ENCODE results near the gene EHD1.

EHD1 gene

GRCh38 chr11:64826578-64827450 lies 51.6 kb downstream of the EHD1 start:
- Histone ChIP-seq H3K4me2 (ENCODE audit: low read depth, low read length) (no peak overlapping the region), H4K20me1 (ENCODE audit: insufficient read depth, low read length) (no peaks in the 10 kb centered on the region), H2AFZ (ENCODE audit: low read length) (no peak overlapping the region), H3K4me3 (ENCODE audit: low read length) (no peak overlapping the region), H3K79me2 (ENCODE audit: low read length) (no peaks in the 10 kb centered on the region), H3F3A (ENCODE audit: insufficient read depth, low read length) (no peaks in the 10 kb centered on the region), H3K9me2 (replicated peaks; ENCODE audit: insufficient read depth, low read length) (no peaks in the 10 kb centered on the region), H3K9ac (ENCODE audit: low read length) (no peak overlapping the region), H3K36me3 (replicated peaks; ENCODE audit: insufficient read depth, low read length) (no peaks in the 10 kb centered on the region), H3K27ac (ENCODE audit: low read length) (no peak overlapping the region), H3K4me1 (ENCODE audit: low read length) (no peaks in the 10 kb centered on the region), H3K27me3 (replicated peaks; ENCODE audit: insufficient read depth, low read length) (no peaks in the 10 kb centered on the region), H3K9me3 (replicated peaks; ENCODE audit: insufficient read depth, low read length) (no peaks in the 10 kb centered on the region)
- no peak for DNase-seq
- no peak for TF ChIP-seq CTCF (IDR thresholded peaks at IDR 0.05; ENCODE audit: low read length)
- TF ChIP-seq EZH2 (optimal IDR thresholded peaks at IDR 0.05; ENCODE audit: low read depth, low read length) = no peak
- TF ChIP-seq EZH2phosphoT487 (IDR thresholded peaks at IDR 0.05; ENCODE audit: low read length) = no peak

GRCh38 chr11:64826062-64826461 lies 52.4 kb downstream of the EHD1 start:
- no peak overlapping the region for H2AFZ ChIP-seq (ENCODE audit: low read length)
- H3K9ac ChIP-seq (ENCODE audit: low read length) = no peak overlapping the region
- DNase-seq = no peak
- no peak overlapping the region for H3K27ac ChIP-seq (ENCODE audit: low read length)
- H3K9me3 ChIP-seq (replicated peaks; ENCODE audit: insufficient read depth, low read length) = no peaks in the 10 kb centered on the region
- TF ChIP-seq EZH2phosphoT487 (IDR thresholded peaks at IDR 0.05; ENCODE audit: low read length) (no peak), CTCF (IDR thresholded peaks at IDR 0.05; ENCODE audit: low read length) (no peak), EZH2 (optimal IDR thresholded peaks at IDR 0.05; ENCODE audit: low read depth, low read length) (no peak)
- H3K27me3 ChIP-seq (replicated peaks; ENCODE audit: insufficient read depth, low read length) = no peaks in the 10 kb centered on the region
- no peaks in the 10 kb centered on the region for H3K36me3 ChIP-seq (replicated peaks; ENCODE audit: insufficient read depth, low read length)
- no peak overlapping the region for H3K4me3 ChIP-seq (ENCODE audit: low read length)
- no peaks in the 10 kb centered on the region for H4K20me1 ChIP-seq (ENCODE audit: insufficient read depth, low read length)
- H3K79me2 ChIP-seq (ENCODE audit: low read length) = no peaks in the 10 kb centered on the region
- H3K4me1 ChIP-seq (ENCODE audit: low read length) = no peaks in the 10 kb centered on the region
- H3F3A ChIP-seq (ENCODE audit: insufficient read depth, low read length) = no peaks in the 10 kb centered on the region
- H3K4me2 ChIP-seq (ENCODE audit: low read depth, low read length) = no peak overlapping the region
- H3K9me2 ChIP-seq (replicated peaks; ENCODE audit: insufficient read depth, low read length) = no peaks in the 10 kb centered on the region

- no peaks in the 10 kb centered on the region for H4K20me1 ChIP-seq (ENCODE audit: insufficient read depth, low read length)
- no peak for DNase-seq
- no peak overlapping the region for H2AFZ ChIP-seq (ENCODE audit: low read length)
- no peaks in the 10 kb centered on the region for H3K36me3 ChIP-seq (replicated peaks; ENCODE audit: insufficient read depth, low read length)
- H3K9ac ChIP-seq (ENCODE audit: low read length) = no peak overlapping the region
- no peaks in the 10 kb centered on the region for H3K9me2 ChIP-seq (replicated peaks; ENCODE audit: insufficient read depth, low read length)
- H3K9me3 ChIP-seq (replicated peaks; ENCODE audit: insufficient read depth, low read length) = no peaks in the 10 kb centered on the region
- no peak overlapping the region for H3K4me3 ChIP-seq (ENCODE audit: low read length)
- no peaks in the 10 kb centered on the region for H3F3A ChIP-seq (ENCODE audit: insufficient read depth, low read length)
- no peak for TF ChIP-seq EZH2phosphoT487 (IDR thresholded peaks at IDR 0.05; ENCODE audit: low read length)
- no peak for TF ChIP-seq EZH2 (optimal IDR thresholded peaks at IDR 0.05; ENCODE audit: low read depth, low read length)
- no peak for TF ChIP-seq CTCF (IDR thresholded peaks at IDR 0.05; ENCODE audit: low read length)
- no peaks in the 10 kb centered on the region for H3K79me2 ChIP-seq (ENCODE audit: low read length)
- H3K27me3 ChIP-seq (replicated peaks; ENCODE audit: insufficient read depth, low read length) = no peaks in the 10 kb centered on the region
- no peaks in the 10 kb centered on the region for H3K4me1 ChIP-seq (ENCODE audit: low read length)
- no peak overlapping the region for H3K27ac ChIP-seq (ENCODE audit: low read length)
- no peak overlapping the region for H3K4me2 ChIP-seq (ENCODE audit: low read depth, low read length)
Observed at GRCh38 chr11:64823568-64824119, 54.8 kb downstream of the EHD1 start.

Measured in MM.1S (cell line).